ENCODE results near the gene CAPN2.
"Not testable (repeated sequence)": the region's sequence is repeated elsewhere in the genome, so short reads cannot be mapped to it uniquely, and the experiment has no call there.

The CAPN2 gene

GRCh38 chr1:223717123-223717522, 4.8 kb downstream of the CAPN2 start:
- no peak for DNase-seq

- DNase-seq, result no peak
Measured at GRCh38 chr1:223717695-223718363, 5.5 kb downstream of the CAPN2 start.

- no peak for DNase-seq
Measured at GRCh38 chr1:223718850-223719249, 6.5 kb downstream of the CAPN2 start.

- no peak for DNase-seq
Measured at GRCh38 chr1:223720971-223721591, 8.7 kb downstream of the CAPN2 start.

- DNase-seq, result no peak
Measured at GRCh38 chr1:223721658-223722607, 9.6 kb downstream of the CAPN2 start.

GRCh38 chr1:223723351-223723904, 11.1 kb downstream of the CAPN2 start:
- no peak for DNase-seq

- DNase-seq, result no peak
Measured at GRCh38 chr1:223724376-223724775, 12.0 kb downstream of the CAPN2 start.

- DNase-seq, result no peak
Measured at GRCh38 chr1:223725578-223725977, 13.2 kb downstream of the CAPN2 start.

- DNase-seq, result peak; percentile 90
Measured at GRCh38 chr1:223726380-223727001, 14.2 kb downstream of the CAPN2 start.

- DNase-seq, result no peak
Measured at GRCh38 chr1:223727541-223727940, 15.2 kb downstream of the CAPN2 start.

- no peak for DNase-seq
Measured at GRCh38 chr1:223729906-223730305, 17.6 kb downstream of the CAPN2 start.

- no peak for DNase-seq
Measured at GRCh38 chr1:223730479-223731132, 18.3 kb downstream of the CAPN2 start.

GRCh38 chr1:223731133-223731770, 18.9 kb downstream of the CAPN2 start:
- DNase-seq, result no peak

GRCh38 chr1:223732993-223733798, 20.9 kb downstream of the CAPN2 start:
- no peak for DNase-seq

GRCh38 chr1:223733898-223734852, 21.8 kb downstream of the CAPN2 start:
- no peak for DNase-seq

GRCh38 chr1:223736638-223737037, 24.3 kb downstream of the CAPN2 start:
- not testable (repeated sequence) for DNase-seq

- DNase-seq, result no peak
Measured at GRCh38 chr1:223737342-223737741, 25.0 kb downstream of the CAPN2 start.

GRCh38 chr1:223738465-223739365, 26.4 kb downstream of the CAPN2 start:
- DNase-seq, result no peak

Data from activated naive CD4-positive, alpha-beta T cell treated with anti-CD3 and anti-CD28 coated beads, Interleukin-2, amount 50 U/mL, for 16 hours (primary cell).